Esophagus muscularis mucosa (tissue), 4 donors: ENCODE data around the gene CLPTM1. TPM values are rescaled to one million over a fixed set of nuclear protein-coding genes. Genes with fewer than 3 reads are reported as not detected.
A peak's percentile ranks its signal among the peaks of the same experiment; 100 is the strongest.
"Not testable (repeated sequence)": the region's sequence is repeated elsewhere in the genome, so short reads cannot be mapped to it uniquely, and the experiment has no call there.

ENCODE experiments used
- DNase-seq: peaks from one replicate; pipeline ENCODE4 v3.0.0-alpha.2; 2017; ENCODE audit errors: extremely low spot score
- H3K27ac ChIP-seq, 4 donors: fragments of 200-600 bp; sonication (generic); replicated peaks in 1 of 4; 1 replicate in 3 of 4; 2 replicates in 1 of 4; pipeline ENCODE4 v1.5.1; 2016 to 2019; ENCODE audit warnings: mild to moderate bottlenecking in 1 of 4
- H3K27me3 ChIP-seq, 4 donors: fragments of 200-600 bp; sonication (generic); one replicate each; pipeline versions ENCODE4 v1.5.1 to v1.6.0; 2016 to 2019
- H3K36me3 ChIP-seq, 4 donors: fragments of 200-600 bp; sonication (generic); one replicate each; pipeline ENCODE4 v1.5.1; 2016 to 2019
- H3K4me1 ChIP-seq, 4 donors: fragments of 200-600 bp; sonication (generic); one replicate each; pipeline ENCODE4 v1.5.1; 2016 to 2019
- H3K4me3 ChIP-seq, 4 donors: fragments of 200-600 bp; sonication (generic); 1 replicate in 2 of 4; 2 replicates in 2 of 4; pipeline ENCODE4 v1.5.1; 2016 to 2019; ENCODE audit warnings: mild to moderate bottlenecking in 4 of 4, moderate library complexity in 1 of 4
- H3K9me3 ChIP-seq, 4 donors: fragments of 200-600 bp; sonication (generic); 1 replicate in 3 of 4; 2 replicates in 1 of 4; pipeline ENCODE4 v1.5.1; 2016 to 2019
- EP300 ChIP-seq: sonication (generic); formaldehyde crosslinking; IDR thresholded peaks from one replicate; pipeline ENCODE4 v1.6.1; 2017; ENCODE audit warnings: antibody characterized with exemption
- POLR2A ChIP-seq: fragments of 450-650 bp; IDR thresholded peaks from one replicate; pipeline ENCODE4 v1.6.1; 2017; ENCODE audit warnings: antibody characterized with exemption, moderate library complexity, mild to moderate bottlenecking, low read depth
- POLR2AphosphoS5 ChIP-seq, 2 donors: sonication (generic); formaldehyde crosslinking; IDR thresholded peaks; one replicate each; pipeline ENCODE4 v1.6.1; 2017; ENCODE audit warnings: antibody characterized with exemption in 2 of 2
- WGBS: methylation state at CpG from one replicate; pipeline ENCODE4 v1.1.5; 2018; 5-methylcytosine and 5-hydroxymethylcytosine counted together
- intact Hi-C: fragments of 100-400 bp; cut with DNase I; formaldehyde crosslinking; loops from one replicate; pipeline ENCODE4 v1.15.1; 2023
- total RNA-seq, 4 donors: library from RNA; depleted of rRNA; stranded (reverse); fragments of >200 nt; gene quantifications; one replicate each; pipeline versions ENCODE4 v1.1.0 to v1.2.1, GENCODE V29; 2016
- TF ChIP-seq, protein P1 (sequence below), 3 experiments: fragments of 200-600 bp in 2 of 3; fragments of 450-650 bp in 1 of 3; sonication (generic) in 2 of 3; IDR thresholded peaks; one replicate each; pipeline ENCODE4 v1.5.1; 2017 to 2019; ENCODE audit warnings: antibody characterized with exemption in 3 of 3, mild to moderate bottlenecking in 2 of 3, moderate library complexity in 1 of 3

Gene CLPTM1
- total RNA-seq, 4 donors from 2014 or later = 46.6 to 154 (median 79.5) TPM

DNA sequence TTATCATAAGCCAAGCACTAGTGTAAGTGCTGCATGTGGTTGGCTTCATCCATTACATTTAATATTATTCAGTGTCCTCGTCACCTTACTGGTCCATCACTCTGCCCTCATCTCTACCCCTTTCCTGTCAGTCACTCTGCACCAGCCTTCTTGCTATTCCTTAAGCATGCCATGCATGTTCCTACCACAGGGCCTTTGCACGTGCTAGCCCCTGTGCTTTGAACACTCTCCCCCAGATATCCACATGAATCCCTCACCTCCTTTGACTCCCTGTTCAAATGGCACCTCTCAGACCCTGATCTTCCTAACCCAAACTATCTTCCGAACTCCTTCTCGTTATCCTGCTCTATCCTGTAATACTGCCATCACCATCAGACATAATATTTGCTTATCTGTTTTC, 42.8 kb downstream of the CLPTM1 start:
- Histone ChIP-seq H3K36me3 (peaks cover under 1 to 12% (median 2%) of the 10 kb centered on the region in 4 donors), H3K9me3 (no peaks in the 10 kb centered on the region), H3K4me1 (peaks cover 10 to 16% (median 15%) of the 10 kb centered on the region in 4 donors), H3K27me3 (no peaks in the 10 kb centered on the region), H3K4me3 (no peak overlapping the region), H3K27ac (no peak overlapping the region)
- TF ChIP-seq EP300 = no peak
- no peak for TF ChIP-seq POLR2AphosphoS5 (IDR thresholded peaks at IDR 0.05)
- no peak for TF ChIP-seq POLR2A
- TF ChIP-seq, protein P1, sequence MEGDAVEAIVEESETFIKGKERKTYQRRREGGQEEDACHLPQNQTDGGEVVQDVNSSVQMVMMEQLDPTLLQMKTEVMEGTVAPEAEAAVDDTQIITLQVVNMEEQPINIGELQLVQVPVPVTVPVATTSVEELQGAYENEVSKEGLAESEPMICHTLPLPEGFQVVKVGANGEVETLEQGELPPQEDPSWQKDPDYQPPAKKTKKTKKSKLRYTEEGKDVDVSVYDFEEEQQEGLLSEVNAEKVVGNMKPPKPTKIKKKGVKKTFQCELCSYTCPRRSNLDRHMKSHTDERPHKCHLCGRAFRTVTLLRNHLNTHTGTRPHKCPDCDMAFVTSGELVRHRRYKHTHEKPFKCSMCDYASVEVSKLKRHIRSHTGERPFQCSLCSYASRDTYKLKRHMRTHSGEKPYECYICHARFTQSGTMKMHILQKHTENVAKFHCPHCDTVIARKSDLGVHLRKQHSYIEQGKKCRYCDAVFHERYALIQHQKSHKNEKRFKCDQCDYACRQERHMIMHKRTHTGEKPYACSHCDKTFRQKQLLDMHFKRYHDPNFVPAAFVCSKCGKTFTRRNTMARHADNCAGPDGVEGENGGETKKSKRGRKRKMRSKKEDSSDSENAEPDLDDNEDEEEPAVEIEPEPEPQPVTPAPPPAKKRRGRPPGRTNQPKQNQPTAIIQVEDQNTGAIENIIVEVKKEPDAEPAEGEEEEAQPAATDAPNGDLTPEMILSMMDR (IDR thresholded peaks at IDR 0.05) = no peak
- intact Hi-C loops = no loop called here
- WGBS = 93% methylated on average over 4 of the region's 4 CpGs
- no peak for DNase-seq

DNA sequence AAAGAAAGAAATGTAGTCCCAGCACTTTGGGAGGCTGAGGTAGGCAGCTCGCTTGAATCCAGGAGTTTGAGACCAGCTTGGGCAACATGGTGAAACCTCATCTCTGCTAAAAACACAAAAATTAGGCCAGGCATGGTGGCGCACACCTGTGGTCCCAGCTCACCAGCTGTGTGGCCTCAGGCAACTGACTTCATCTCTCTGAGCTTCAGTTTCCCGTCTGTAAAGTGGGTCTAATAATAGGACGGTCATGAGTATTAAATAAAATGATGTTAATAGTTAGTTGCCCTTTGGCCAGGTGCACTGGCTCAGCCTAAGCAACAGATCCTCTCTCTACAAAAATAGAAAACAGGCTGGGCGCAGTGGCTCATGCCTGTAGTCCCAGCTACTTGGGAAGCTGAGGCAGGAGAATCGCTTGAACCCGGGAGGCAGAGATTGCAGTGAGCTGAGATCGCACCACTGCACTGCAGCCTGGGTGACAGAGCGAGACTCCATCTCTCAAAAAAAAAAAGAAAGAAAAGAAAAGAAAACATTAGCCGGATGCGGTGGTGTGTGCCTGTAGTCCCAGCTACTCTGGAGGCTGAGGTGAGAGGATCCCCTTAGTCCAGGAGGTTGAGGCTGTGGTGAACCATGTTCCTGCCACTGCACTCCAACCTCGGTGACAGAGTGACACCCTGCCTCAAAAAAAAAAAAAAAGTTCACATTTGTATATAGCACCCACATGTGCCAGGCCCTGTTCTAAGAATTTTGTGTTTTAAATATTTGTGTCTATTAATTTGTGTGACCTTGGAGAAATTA, 44.1 kb downstream of the CLPTM1 start:
- DNase-seq, H3K36me3 ChIP-seq, intact Hi-C loops, H3K9me3 ChIP-seq, H3K27me3 ChIP-seq, H3K27ac ChIP-seq, H3K4me3 ChIP-seq: not testable (repeated sequence)
- WGBS = 71% methylated on average over 12 of the region's 12 CpGs
- H3K4me1 ChIP-seq = peaks cover 10 to 16% (median 15%) of the 10 kb centered on the region in 4 donors

DNA sequence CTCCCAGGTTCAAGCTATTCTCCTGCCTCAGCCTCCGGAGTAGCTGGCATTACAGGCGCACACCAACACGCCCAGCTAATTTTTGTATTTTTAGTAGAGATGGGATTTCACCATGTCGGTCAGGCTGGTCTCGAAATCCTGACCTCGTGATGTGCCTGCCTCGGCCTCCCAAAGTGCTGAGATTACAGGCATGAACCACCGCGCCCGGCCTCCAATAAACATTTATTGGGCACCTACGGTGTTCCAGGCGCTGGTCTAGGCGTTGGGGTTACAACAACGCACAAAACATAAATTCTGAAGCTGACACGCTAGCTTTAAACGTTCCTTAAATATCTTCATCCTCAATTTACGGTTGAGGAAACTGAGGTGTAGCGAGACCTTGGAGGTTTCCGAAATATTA, 45.5 kb downstream of the CLPTM1 start:
- intact Hi-C loops, DNase-seq, H3K9me3 ChIP-seq, H3K27me3 ChIP-seq: not testable (repeated sequence)
- H3K4me3 ChIP-seq = peak overlapping the region; percentile 89 to 93 (median 92)
- peaks cover 10 to 16% (median 15%) of the 10 kb centered on the region in 4 donors for H3K4me1 ChIP-seq
- 69% methylated on average over 19 of the region's 19 CpGs for WGBS
- peak overlapping the region; percentile 72 to 100 (median 100) for H3K27ac ChIP-seq
- peaks cover 0 to 21% (median 6%) of the 10 kb centered on the region in 4 donors for H3K36me3 ChIP-seq

DNA sequence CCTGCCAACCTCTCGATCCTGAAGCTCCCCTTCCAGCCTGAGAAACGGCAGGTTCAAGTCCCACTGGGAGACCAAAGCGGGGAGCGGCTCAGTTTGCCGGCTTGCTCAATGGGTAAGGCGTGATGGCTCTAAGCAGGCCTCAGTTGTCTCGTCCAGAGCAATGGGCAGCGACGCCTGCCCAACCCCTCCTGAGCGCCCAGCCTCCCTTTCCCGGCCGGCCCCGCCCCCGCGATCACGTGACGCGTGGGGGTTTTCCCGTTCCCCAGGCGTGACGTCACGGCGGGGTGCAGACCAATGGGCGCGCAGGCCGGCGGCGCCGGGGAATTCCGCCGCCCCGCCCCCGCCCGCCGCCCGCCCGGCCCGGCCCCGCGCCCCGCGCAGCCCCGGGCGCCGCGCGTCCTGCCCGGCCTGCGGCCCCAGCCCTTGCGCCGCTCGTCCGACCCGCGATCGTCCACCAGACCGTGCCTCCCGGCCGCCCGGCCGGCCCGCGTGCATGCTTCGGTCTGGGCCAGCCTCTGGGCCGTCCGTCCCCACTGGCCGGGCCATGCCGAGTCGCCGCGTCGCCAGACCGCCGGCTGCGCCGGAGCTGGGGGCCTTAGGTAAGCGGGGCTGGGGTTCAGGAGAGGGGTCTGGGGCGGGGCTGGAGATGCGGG, 46.0 kb downstream of the CLPTM1 start, which contains the start of gene RELB:
RELB (plus strand) TSS at position 378 of the 653 bp plus-strand sequence; CDS start at position 494, 116 bp downstream.
- Histone ChIP-seq H3K27ac (peak within 1 kb of the TSS; percentile 99 to 100 (median 100)), H3K27me3 (no peaks in the 10 kb centered on the region), H3K4me1 (peaks cover 10 to 16% (median 15%) of the 10 kb centered on the region in 4 donors), H3K36me3 (peaks cover 0 to 27% (median 9%) of the 10 kb centered on the region in 4 donors), H3K9me3 (no peaks in the 10 kb centered on the region), H3K4me3 (peak within 1 kb of the TSS; percentile 89 to 93 (median 92))
- TF ChIP-seq, protein P1 (IDR thresholded peaks at IDR 0.05) = peak in 1 of 3 experiments; percentile 13
- TF ChIP-seq POLR2AphosphoS5 (IDR thresholded peaks at IDR 0.05) (peak in 1 of 2 donors; percentile 82), EP300 (no peak), POLR2A (no peak)
- DNase-seq = peak; percentile 98
- WGBS = 3% methylated on average over 22 of the region's 79 CpGs
- intact Hi-C loops = no loop called here

DNA sequence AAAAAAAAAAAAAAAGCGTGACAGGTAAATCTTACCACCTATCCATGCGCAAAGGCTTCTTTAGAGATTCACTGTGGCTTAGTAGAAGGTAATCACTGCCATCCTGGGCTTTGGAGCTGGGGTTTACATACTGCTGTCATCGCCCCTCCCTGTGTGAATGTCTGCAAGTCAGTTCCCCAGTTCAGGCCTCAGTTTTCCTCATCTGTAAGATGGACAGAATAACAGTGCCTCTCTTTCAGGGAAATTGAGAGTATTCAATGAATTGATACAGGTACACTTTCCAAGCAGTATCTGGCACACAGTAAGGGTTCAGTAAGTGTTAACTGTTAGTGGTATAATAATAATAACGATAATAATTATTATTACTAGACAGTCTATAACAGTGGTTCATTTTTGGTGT, 48.3 kb downstream of the CLPTM1 start:
- H3K9me3 ChIP-seq = no peaks in the 10 kb centered on the region
- no peak overlapping the region for H3K4me3 ChIP-seq
- H3K27ac ChIP-seq = no peak overlapping the region
- H3K4me1 ChIP-seq = peaks cover 10 to 16% (median 15%) of the 10 kb centered on the region in 4 donors
- TF ChIP-seq POLR2AphosphoS5 (IDR thresholded peaks at IDR 0.05) (no peak), EP300 (no peak), POLR2A (no peak)
- TF ChIP-seq, protein P1 (IDR thresholded peaks at IDR 0.05) = no peak
- WGBS = 91% methylated on average over 4 of the region's 4 CpGs
- H3K27me3 ChIP-seq = no peaks in the 10 kb centered on the region
- H3K36me3 ChIP-seq = peaks cover 0 to 42% (median 16%) of the 10 kb centered on the region in 4 donors
- intact Hi-C loops = no loop called here
- DNase-seq = no peak
